Upper lobe of left lung (tissue), 6 donors: Measurements from ENCODE around the gene HERPUD2. TPM values are rescaled to one million over a fixed set of nuclear protein-coding genes. Genes with fewer than 3 reads are reported as not detected.
"Not testable (repeated sequence)": the region's sequence is repeated elsewhere in the genome, so short reads cannot be mapped to it uniquely, and the experiment has no call there.

Experiments
- ATAC-seq, 2 donors: fragments of 200-7000 bp; cut with Tn5 transposase; one replicate each; pipeline ENCODE4 v1.9.1; 2022; ENCODE audit warnings: mild to moderate bottlenecking in 2 of 2, moderate library complexity in 2 of 2; ENCODE audit not compliant: low FRiP score in 2 of 2
- DNase-seq, 2 donors: peaks; one replicate each; pipeline ENCODE4 v3.0.0-alpha.2; 2019 to 2020
- H3K27ac ChIP-seq, 4 donors: fragments of 200-600 bp; sonication (generic); one replicate each; pipeline ENCODE4 v1.5.1; 2016 to 2019
- H3K27me3 ChIP-seq, 4 donors: fragments of 200-600 bp; sonication (generic); one replicate each; pipeline ENCODE4 v1.5.1; 2017 to 2019
- H3K36me3 ChIP-seq, 4 donors: fragments of 200-600 bp; sonication (generic); one replicate each; pipeline ENCODE4 v1.5.1; 2016 to 2019
- H3K4me1 ChIP-seq, 4 donors: fragments of 200-600 bp; sonication (generic); one replicate each; pipeline ENCODE4 v1.5.1; 2018 to 2019
- H3K4me3 ChIP-seq, 4 donors: fragments of 200-600 bp; sonication (generic); one replicate each; pipeline ENCODE4 v1.5.1; 2017 to 2019; ENCODE audit warnings: mild to moderate bottlenecking in 2 of 4, moderate library complexity in 1 of 4
- H3K9me3 ChIP-seq, 4 donors: fragments of 200-600 bp; sonication (generic); one replicate each; pipeline ENCODE4 v1.5.1; 2018 to 2019
- CTCF ChIP-seq, 6 experiments: fragments of 450-650 bp in 4 of 6; fragments of 200-600 bp in 2 of 6; sonication (generic) in 2 of 6; IDR thresholded peaks; one replicate each; pipeline ENCODE4 v1.5.1; 2016 to 2019; ENCODE audit warnings: antibody characterized with exemption in 6 of 6
- EP300 ChIP-seq, 4 donors: sonication (generic); formaldehyde crosslinking; IDR thresholded peaks; one replicate each; pipeline ENCODE4 v1.5.1; 2017; ENCODE audit warnings: antibody characterized with exemption in 4 of 4, control low read depth in 2 of 4
- POLR2A ChIP-seq, 4 donors: fragments of 450-650 bp; IDR thresholded peaks; one replicate each; pipeline ENCODE4 v1.5.1; 2016 to 2017; ENCODE audit warnings: antibody characterized with exemption in 4 of 4, mild to moderate bottlenecking in 2 of 4
- POLR2AphosphoS5 ChIP-seq, 2 donors: sonication (generic); formaldehyde crosslinking; IDR thresholded peaks; one replicate each; pipeline ENCODE4 v1.5.1; 2017; ENCODE audit warnings: antibody characterized with exemption in 2 of 2
- WGBS, 2 donors: methylation state at CpG; one replicate each; pipeline ENCODE4 v1.1.5; 2017 to 2018; 5-methylcytosine and 5-hydroxymethylcytosine counted together
- total RNA-seq, 6 donors: library from RNA; depleted of rRNA in 4 of 6; stranded (reverse); fragments of >200 nt in 4 of 6; gene quantifications; one replicate each; pipeline versions ENCODE4 v1.1.0 to v1.2.1, GENCODE V29; 2016 to 2021
- donor health status: DM: no; HTN: no; CAD: no; lungs with moderate emphysema.
- donor health status: DM: no; HTN: yes; CAD: no; lungs with severe emphysema.

HERPUD2 gene
- total RNA-seq, 6 donors from 2014 or later: 29.6 to 63.9 (median 42.2) TPM

DNA sequence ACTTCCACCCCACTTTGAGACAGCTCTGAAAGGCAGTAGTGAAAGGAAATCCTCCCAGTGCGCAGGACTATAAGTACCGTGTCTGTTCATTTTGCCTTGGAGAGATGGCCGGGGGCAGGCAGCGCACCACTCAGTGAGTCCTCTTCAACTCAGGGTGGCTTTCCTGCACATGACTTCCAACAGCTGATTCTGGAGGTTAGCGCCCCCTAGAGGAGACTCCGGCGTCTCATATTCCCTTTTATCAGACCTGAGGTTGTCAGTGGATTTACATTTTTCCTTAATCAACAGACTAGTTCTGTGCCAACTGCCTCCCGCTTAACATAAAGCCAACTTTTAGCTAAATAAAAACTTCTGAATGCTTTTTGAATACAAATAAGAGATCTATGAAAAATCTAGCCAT lies 101.0 kb downstream of the HERPUD2 start:
- TF ChIP-seq CTCF (IDR thresholded peaks at IDR 0.05) (no peak), POLR2A (IDR thresholded peaks at IDR 0.05) (no peak), EP300 (IDR thresholded peaks at IDR 0.05) (no peak)
- Histone ChIP-seq H3K36me3 (no peaks in the 10 kb centered on the region), H3K27me3 (no peaks in the 10 kb centered on the region), H3K9me3 (no peaks in the 10 kb centered on the region), H3K27ac (no peak overlapping the region), H3K4me3 (no peak overlapping the region), H3K4me1 (peaks cover 0 to 8% (median 0%) of the 10 kb centered on the region in 4 donors)
- DNase-seq (no peak), ATAC-seq (peak in 1 of 2 donors; percentile 26)
- WGBS, 2 donors: 78 to 83% methylated on average over 8 of the region's 8 CpGs

DNA sequence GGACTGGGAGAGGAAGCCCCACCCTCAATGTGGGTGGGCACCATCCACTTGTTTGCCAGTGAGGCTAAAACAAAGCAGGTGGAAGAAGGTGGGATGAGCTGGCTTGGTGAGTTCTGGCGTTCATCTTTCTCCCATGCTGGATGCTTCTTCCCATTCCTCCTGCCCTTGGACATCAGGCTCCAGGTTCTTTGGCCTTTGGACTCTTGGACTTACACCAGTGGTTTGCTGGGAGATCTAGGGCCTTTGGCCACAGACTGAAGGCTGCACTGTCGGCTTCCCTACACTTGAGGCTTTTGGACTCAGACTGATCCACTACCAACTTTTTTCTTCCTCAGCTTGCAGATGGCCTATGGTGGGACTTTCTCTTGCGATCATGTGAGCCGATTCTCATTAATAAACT lies 106.3 kb downstream of the HERPUD2 start:
- 81 to 86% methylated on average over 4 of the region's 4 CpGs for WGBS, 2 donors
- H3K4me3 ChIP-seq: no peak overlapping the region
- H3K27ac ChIP-seq: no peak overlapping the region
- no peak for TF ChIP-seq EP300 (IDR thresholded peaks at IDR 0.05)
- TF ChIP-seq POLR2AphosphoS5 (IDR thresholded peaks at IDR 0.05): no peak
- TF ChIP-seq CTCF (IDR thresholded peaks at IDR 0.05): no peak
- TF ChIP-seq POLR2A (IDR thresholded peaks at IDR 0.05): no peak
- DNase-seq: no peak
- H3K27me3 ChIP-seq: no peaks in the 10 kb centered on the region
- no peaks in the 10 kb centered on the region for H3K4me1 ChIP-seq
- no peaks in the 10 kb centered on the region for H3K9me3 ChIP-seq
- no peaks in the 10 kb centered on the region for H3K36me3 ChIP-seq
- ATAC-seq: no peak

DNA sequence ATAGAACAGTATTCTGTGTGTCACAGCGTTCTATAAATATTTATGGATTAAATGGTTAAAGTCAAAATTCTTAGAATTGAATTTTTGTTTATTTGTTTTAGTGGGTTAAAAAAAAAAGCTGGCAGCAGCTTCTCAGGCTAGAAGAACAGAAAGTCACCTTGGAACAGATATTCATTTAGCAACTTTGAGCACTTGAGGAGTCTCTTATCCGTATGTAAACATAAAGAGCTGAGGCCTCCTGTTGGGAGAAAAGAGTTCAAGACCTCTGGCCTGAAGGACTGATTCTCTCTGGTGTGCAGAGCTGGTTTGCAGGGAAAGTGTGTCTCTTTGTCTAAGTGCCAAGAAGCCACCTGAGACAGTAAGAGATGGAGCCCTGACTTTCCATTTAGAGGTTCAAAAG lies 109.9 kb downstream of the HERPUD2 start:
- TF ChIP-seq CTCF (IDR thresholded peaks at IDR 0.05): no peak
- no peak overlapping the region for H3K4me3 ChIP-seq
- 55 to 79% methylated on average over 2 of the region's 2 CpGs for WGBS, 2 donors
- no peaks in the 10 kb centered on the region for H3K36me3 ChIP-seq
- no peaks in the 10 kb centered on the region for H3K4me1 ChIP-seq
- DNase-seq: no peak
- no peaks in the 10 kb centered on the region for H3K9me3 ChIP-seq
- no peak overlapping the region for H3K27ac ChIP-seq
- no peak for ATAC-seq
- H3K27me3 ChIP-seq: no peaks in the 10 kb centered on the region

DNA sequence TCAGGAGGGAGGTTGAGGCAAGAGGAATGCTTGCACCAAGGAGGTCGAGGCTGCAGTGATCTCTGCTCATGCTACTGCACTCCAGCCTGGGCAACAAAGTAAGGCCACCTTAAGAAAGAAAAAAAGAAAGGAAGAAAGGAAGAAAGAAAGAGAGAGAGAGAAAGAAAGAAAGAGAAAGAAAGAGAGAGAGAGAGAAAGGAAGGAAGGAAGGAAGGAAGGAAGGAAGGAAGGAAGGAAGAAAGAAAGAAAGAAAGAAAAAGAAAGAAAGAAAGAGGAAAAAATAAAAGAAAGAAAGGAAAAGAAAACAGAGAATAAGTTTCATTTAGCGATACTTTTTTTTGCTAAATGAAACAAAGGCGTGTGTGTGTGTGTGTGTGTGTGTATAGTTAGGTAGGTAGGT lies 110.4 kb downstream of the HERPUD2 start:
- not testable (repeated sequence) for DNase-seq, ATAC-seq, H3K27me3 ChIP-seq, H3K4me3 ChIP-seq, H3K4me1 ChIP-seq, H3K36me3 ChIP-seq, H3K27ac ChIP-seq, H3K9me3 ChIP-seq
- whole genome bisulfite sequencing, 2 donors: 80 to 91% methylated on average over 3 of the region's 3 CpGs

Other genes with a start within 250 kb of the HERPUD2 start
- 100 to 1,000 TPM in 5 of 6 donors, 10 to 100 TPM in 1; 47.1 to 215 (median 142) TPM for gene SEPTIN7, start 105.9 kb upstream of the HERPUD2 start, total RNA-seq